H9 (cell line): Measurements from ENCODE around the gene AJAP1. TPM values are rescaled to one million over a fixed set of nuclear protein-coding genes. Genes with fewer than 3 reads are reported as not detected.

Source experiments
- DNase-seq: peaks from one replicate; pipeline ENCODE4 v3.0.0-alpha.2; 2017
- H2AFZ ChIP-seq: one replicate; pipeline ENCODE4 v1.6.1; 2013; ENCODE audit warnings: mild to moderate bottlenecking, low read length, control low read depth, moderate library complexity
- H2AK5ac ChIP-seq: 2 replicates; pipeline ENCODE4 v1.6.1; 2013; ENCODE audit warnings: low read length, control low read depth, mixed read lengths; ENCODE audit not compliant: insufficient read length
- H2BK120ac ChIP-seq: one replicate; pipeline ENCODE4 v1.6.1; 2013; ENCODE audit warnings: low read depth, mild to moderate bottlenecking, low read length, control low read depth, inconsistent platforms; ENCODE audit not compliant: poor library complexity, severe bottlenecking
- H2BK12ac ChIP-seq: 2 replicates; pipeline ENCODE4 v1.6.1; 2013; ENCODE audit warnings: low read length, control low read depth, mixed read lengths, low read depth; ENCODE audit not compliant: insufficient read length
- H2BK15ac ChIP-seq: 2 replicates; pipeline ENCODE4 v1.6.1; 2013; ENCODE audit warnings: low read depth, low read length, control low read depth
- H2BK20ac ChIP-seq: one replicate; pipeline ENCODE4 v1.6.1; 2013; ENCODE audit warnings: low read depth, mild to moderate bottlenecking, low read length, control low read depth, inconsistent platforms; ENCODE audit not compliant: poor library complexity, severe bottlenecking
- H2BK5ac ChIP-seq: 2 replicates; pipeline ENCODE4 v1.6.1; 2013; ENCODE audit warnings: low read length, control low read depth, mixed read lengths; ENCODE audit not compliant: insufficient read length
- H3K14ac ChIP-seq: 2 replicates; pipeline ENCODE4 v1.6.1; 2013; ENCODE audit warnings: low read length, control low read depth; ENCODE audit not compliant: insufficient read depth
- H3K18ac ChIP-seq: 2 replicates; pipeline ENCODE4 v1.6.1; 2013; ENCODE audit warnings: low read depth, mild to moderate bottlenecking, mixed read lengths, low read length, control low read depth; ENCODE audit not compliant: insufficient read length
- H3K23ac ChIP-seq: 2 replicates; pipeline ENCODE4 v1.6.1; 2013; ENCODE audit warnings: low read length, control low read depth, mixed read lengths, low read depth; ENCODE audit not compliant: insufficient read length
- H3K23me2 ChIP-seq: 2 replicates; pipeline ENCODE4 v1.6.1; 2013; ENCODE audit warnings: low read depth, mild to moderate bottlenecking, mixed read lengths, low read length, control low read depth; ENCODE audit not compliant: insufficient read length, poor library complexity, severe bottlenecking
- H3K27ac ChIP-seq: 2 replicates; pipeline ENCODE4 v1.5.1; 2013; ENCODE audit warnings: low read length, control low read depth, mixed read lengths, low read depth; ENCODE audit not compliant: insufficient read length
- H3K27me3 ChIP-seq: 2 replicates; pipeline ENCODE4 v1.6.1; 2013; ENCODE audit warnings: low read length, control low read depth, inconsistent platforms; ENCODE audit not compliant: insufficient read depth
- H3K4ac ChIP-seq: 2 replicates; pipeline ENCODE4 v1.6.1; 2013; ENCODE audit warnings: low read depth, mild to moderate bottlenecking, control low read depth, inconsistent platforms, low read length, moderate library complexity
- H3K4me1 ChIP-seq: 2 replicates; pipeline ENCODE4 v1.6.1; 2013; ENCODE audit warnings: low read length, control low read depth, inconsistent platforms; ENCODE audit not compliant: insufficient read depth
- H3K4me2 ChIP-seq: 2 replicates; pipeline ENCODE4 v1.6.1; 2013; ENCODE audit warnings: low read length, control low read depth, mixed read lengths; ENCODE audit not compliant: insufficient read length, insufficient read depth
- H3K56ac ChIP-seq: 2 replicates; pipeline ENCODE4 v1.6.1; 2013; ENCODE audit warnings: low read depth, mild to moderate bottlenecking, mixed read lengths, low read length, control low read depth; ENCODE audit not compliant: insufficient read length
- H3K79me1 ChIP-seq: 2 replicates; pipeline ENCODE4 v1.6.1; 2013; ENCODE audit warnings: low read depth, mild to moderate bottlenecking, moderate library complexity, low read length, control low read depth, inconsistent platforms; ENCODE audit not compliant: insufficient read depth, poor library complexity, severe bottlenecking
- H3K79me2 ChIP-seq: 2 replicates; pipeline ENCODE4 v1.6.1; 2013; ENCODE audit warnings: low read length, control low read depth, inconsistent platforms; ENCODE audit not compliant: insufficient read depth
- H3K9ac ChIP-seq: 2 replicates; pipeline ENCODE4 v1.6.1; 2013; ENCODE audit warnings: low read length, control low read depth, mixed read lengths; ENCODE audit not compliant: insufficient read length; ENCODE audit errors: extremely low read depth
- H3K9me3 ChIP-seq: one replicate; pipeline ENCODE4 v1.6.1; 2013; ENCODE audit warnings: low read depth, low read length, inconsistent platforms; ENCODE audit not compliant: control insufficient read depth
- H3T11ph ChIP-seq: one replicate; pipeline ENCODE4 v1.6.1; 2013; ENCODE audit warnings: mild to moderate bottlenecking, low read length, control low read depth, inconsistent platforms
- H4K20me1 ChIP-seq: one replicate; pipeline ENCODE4 v1.6.1; 2013; ENCODE audit not compliant: control insufficient read depth, insufficient read length, insufficient read depth
- H4K5ac ChIP-seq: 2 replicates; pipeline ENCODE4 v1.6.1; 2013; ENCODE audit warnings: low read depth, mild to moderate bottlenecking, mixed read lengths, low read length, control low read depth; ENCODE audit not compliant: insufficient read length
- H4K8ac ChIP-seq: replicated peaks from 2 replicates; pipeline ENCODE4 v1.6.1; 2013; ENCODE audit warnings: low read length, control low read depth, mixed read lengths, low read depth; ENCODE audit not compliant: insufficient read length
- H4K91ac ChIP-seq: 2 replicates; pipeline ENCODE4 v1.6.1; 2013; ENCODE audit warnings: low read depth, mild to moderate bottlenecking, moderate library complexity, mixed read lengths, low read length, control low read depth; ENCODE audit not compliant: insufficient read length
- H3K27ac Mint-ChIP-seq, 3 experiments: 2 replicates in 2 of 3; 3 replicates in 1 of 3; pipeline ENCODE4 v1.8.0; 2020 to 2021; ENCODE audit warnings: mixed read lengths in 3 of 3, mild to moderate bottlenecking in 1 of 3, moderate library complexity in 1 of 3
- H3K27me3 Mint-ChIP-seq: 2 replicates; pipeline ENCODE4 v1.8.0; 2021; ENCODE audit warnings: low read depth, mild to moderate bottlenecking, moderate library complexity, mixed read lengths
- H3K36me3 Mint-ChIP-seq, 3 experiments: 2 replicates in 2 of 3; 3 replicates in 1 of 3; pipeline ENCODE4 v1.8.0; 2020 to 2021; ENCODE audit warnings: low read depth in 3 of 3, mixed read lengths in 3 of 3; ENCODE audit not compliant: insufficient read depth in 1 of 3
- H3K4me1 Mint-ChIP-seq, 2 experiments: 2 replicates each; pipeline ENCODE4 v1.8.0; 2020; ENCODE audit warnings: mixed read lengths in 2 of 2
- H3K4me3 Mint-ChIP-seq, 2 experiments: 2 replicates in 1 of 2; 3 replicates in 1 of 2; pipeline ENCODE4 v1.8.0; 2020 to 2021; ENCODE audit warnings: mild to moderate bottlenecking in 2 of 2, mixed read lengths in 2 of 2, moderate library complexity in 1 of 2
- H3K9me3 Mint-ChIP-seq, 2 experiments: 2 replicates in 1 of 2; 3 replicates in 1 of 2; pipeline ENCODE4 v1.8.0; 2020; ENCODE audit warnings: mild to moderate bottlenecking in 2 of 2, mixed read lengths in 2 of 2, moderate library complexity in 1 of 2
- WGBS: extraction: QIAGEN DNeasy Blood & Tissue Kit; methylation state at CpG from one replicate; pipeline ENCODE4 v1.1.7; 2013; ENCODE audit warnings: missing lambda C conversion rate, low lambda C conversion rate, mixed read lengths; ENCODE audit not compliant: insufficient read length; ENCODE audit errors: extremely low coverage; 5-methylcytosine and 5-hydroxymethylcytosine counted together
- total RNA-seq: library from RNA; stranded (reverse); gene quantifications from 2 replicates; pipeline ENCODE4 v1.2.1, GENCODE V29; 2021
- TF ChIP-seq, protein P1 (sequence below): fragments of 200-600 bp; sonication (generic); conservative IDR thresholded peaks from 3 replicates; pipeline ENCODE4 v1.8.0; 2021; ENCODE audit warnings: antibody characterized with exemption, mild to moderate bottlenecking

Gene AJAP1
- total RNA-seq, 1 experiment from 2014 or later: 8.6 TPM

DNA sequence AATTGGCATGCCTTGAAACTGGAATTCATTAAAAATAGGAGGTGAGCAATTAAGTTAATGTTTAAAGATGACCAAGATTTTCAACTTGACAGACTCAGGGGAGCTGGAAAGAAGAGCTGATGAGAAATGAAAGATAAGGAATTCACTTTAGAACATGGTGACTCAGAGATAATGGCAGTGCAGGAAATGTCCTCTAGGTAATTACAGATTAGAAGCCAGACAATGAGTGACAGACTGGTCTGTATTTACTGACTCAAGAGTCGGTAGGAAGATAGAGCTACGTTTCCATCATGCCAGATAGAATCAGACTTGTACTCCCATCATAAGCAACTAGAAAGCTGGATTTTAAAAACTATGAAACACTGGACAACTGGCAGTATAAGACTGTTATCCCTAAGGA, 151.6 kb downstream of the AJAP1 start:
- H3K36me3 Mint-ChIP-seq: peaks cover 4 to 12% (median 9%) of the 10 kb centered on the region in 3 experiments; a peak in 5 of 7 replicates
- Histone ChIP-seq H3K14ac (no peak overlapping the region), H3K4me1 (no peaks in the 10 kb centered on the region), H4K20me1 (no peaks in the 10 kb centered on the region), H3K9me3 (no peaks in the 10 kb centered on the region), H3K23ac (no peak overlapping the region), H4K91ac (no peak overlapping the region), H3K27me3 (no peaks in the 10 kb centered on the region), H3K9ac (no peak overlapping the region), H2BK12ac (no peak overlapping the region), H3K79me2 (no peaks in the 10 kb centered on the region), H3K79me1 (no peaks in the 10 kb centered on the region), H4K5ac (no peak overlapping the region), H2BK20ac (no peak overlapping the region), H2AFZ (no peak overlapping the region), H2BK15ac (no peak overlapping the region), H3K18ac (no peak overlapping the region), H3K27ac (no peak overlapping the region), H2AK5ac (no peak overlapping the region), H2BK5ac (no peak overlapping the region), H3K4ac (no peak overlapping the region), H4K8ac (no peak overlapping the region), H2BK120ac (no peak overlapping the region), H3T11ph (no peak overlapping the region), H3K4me2 (no peak overlapping the region), H3K23me2 (no peaks in the 10 kb centered on the region), H3K56ac (no peak overlapping the region)
- no CpG with 5 or more reads among the region's 2 CpGs for WGBS
- no peak overlapping the region for H3K4me3 Mint-ChIP-seq
- H3K27ac Mint-ChIP-seq: no peak overlapping the region
- TF ChIP-seq, protein P1, sequence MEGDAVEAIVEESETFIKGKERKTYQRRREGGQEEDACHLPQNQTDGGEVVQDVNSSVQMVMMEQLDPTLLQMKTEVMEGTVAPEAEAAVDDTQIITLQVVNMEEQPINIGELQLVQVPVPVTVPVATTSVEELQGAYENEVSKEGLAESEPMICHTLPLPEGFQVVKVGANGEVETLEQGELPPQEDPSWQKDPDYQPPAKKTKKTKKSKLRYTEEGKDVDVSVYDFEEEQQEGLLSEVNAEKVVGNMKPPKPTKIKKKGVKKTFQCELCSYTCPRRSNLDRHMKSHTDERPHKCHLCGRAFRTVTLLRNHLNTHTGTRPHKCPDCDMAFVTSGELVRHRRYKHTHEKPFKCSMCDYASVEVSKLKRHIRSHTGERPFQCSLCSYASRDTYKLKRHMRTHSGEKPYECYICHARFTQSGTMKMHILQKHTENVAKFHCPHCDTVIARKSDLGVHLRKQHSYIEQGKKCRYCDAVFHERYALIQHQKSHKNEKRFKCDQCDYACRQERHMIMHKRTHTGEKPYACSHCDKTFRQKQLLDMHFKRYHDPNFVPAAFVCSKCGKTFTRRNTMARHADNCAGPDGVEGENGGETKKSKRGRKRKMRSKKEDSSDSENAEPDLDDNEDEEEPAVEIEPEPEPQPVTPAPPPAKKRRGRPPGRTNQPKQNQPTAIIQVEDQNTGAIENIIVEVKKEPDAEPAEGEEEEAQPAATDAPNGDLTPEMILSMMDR: no peak
- peaks cover 25% of the 10 kb centered on the region for H3K27me3 Mint-ChIP-seq
- DNase-seq: no peak
- peaks cover 20 to 27% of the 10 kb centered on the region in 2 experiments for H3K9me3 Mint-ChIP-seq
- H3K4me1 Mint-ChIP-seq: no peaks in the 10 kb centered on the region
